ENCODE measurements around the gene MMP28.

The MMP28 gene

GRCh38 chr17:35742896-35743477 lies 52.5 kb downstream of the MMP28 start:
- DNase-seq: no peak

GRCh38 chr17:35742496-35742895 lies 52.9 kb downstream of the MMP28 start:
- DNase-seq: no peak

GRCh38 chr17:35740997-35741931 lies 54.2 kb downstream of the MMP28 start:
- no peak for DNase-seq

DNA sequence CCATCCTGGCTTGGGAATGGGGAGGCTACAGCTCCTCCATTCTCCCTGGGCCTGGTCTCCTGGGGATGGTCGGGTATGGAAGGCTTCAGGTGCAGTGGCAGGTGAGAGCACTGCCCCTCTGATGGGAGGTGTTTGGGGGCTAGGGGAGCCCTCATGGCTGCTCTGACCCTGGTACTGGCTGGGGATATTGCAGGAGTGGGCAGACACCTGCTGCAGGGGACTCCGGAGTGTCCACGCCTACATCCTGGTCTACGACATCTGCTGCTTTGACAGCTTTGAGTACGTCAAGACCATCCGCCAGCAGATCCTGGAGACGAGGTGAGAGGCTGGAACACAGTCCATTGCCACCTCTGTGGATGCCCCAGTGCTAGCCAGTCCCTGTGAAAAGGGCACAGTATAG lies 55.2 kb downstream of the MMP28 start:
- DNase-seq: no peak

DNA sequence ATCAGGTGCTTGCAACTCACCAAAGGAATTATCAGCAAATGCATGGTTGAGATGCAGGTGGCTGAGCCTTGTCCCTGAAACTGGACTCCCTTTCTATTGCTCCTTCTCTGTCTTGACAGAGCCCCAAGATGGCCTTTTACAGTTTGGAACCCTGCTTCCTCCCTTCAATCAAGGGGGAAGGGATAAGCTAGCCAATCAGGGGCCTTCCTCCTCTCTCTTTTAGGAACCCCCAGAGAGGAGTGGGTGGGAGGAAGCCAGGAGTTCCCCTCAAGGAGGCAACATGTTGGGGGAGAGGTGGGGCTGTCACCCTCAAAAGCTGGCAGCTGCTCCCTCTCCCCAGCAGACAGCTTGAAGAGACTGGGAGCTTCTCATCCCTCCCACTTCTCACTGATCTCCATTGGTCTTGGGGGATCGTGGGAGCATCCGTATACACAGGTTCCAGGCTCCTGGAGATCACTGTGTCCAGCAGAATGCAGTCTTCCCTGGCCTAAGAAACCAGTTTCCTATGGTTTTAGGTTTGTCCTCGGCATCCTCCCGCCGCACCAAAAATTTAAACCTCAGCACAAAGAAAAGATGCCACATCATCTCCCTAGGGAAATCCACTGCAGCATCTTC lies 56.8 kb downstream of the MMP28 start:
- no peak for DNase-seq

DNA sequence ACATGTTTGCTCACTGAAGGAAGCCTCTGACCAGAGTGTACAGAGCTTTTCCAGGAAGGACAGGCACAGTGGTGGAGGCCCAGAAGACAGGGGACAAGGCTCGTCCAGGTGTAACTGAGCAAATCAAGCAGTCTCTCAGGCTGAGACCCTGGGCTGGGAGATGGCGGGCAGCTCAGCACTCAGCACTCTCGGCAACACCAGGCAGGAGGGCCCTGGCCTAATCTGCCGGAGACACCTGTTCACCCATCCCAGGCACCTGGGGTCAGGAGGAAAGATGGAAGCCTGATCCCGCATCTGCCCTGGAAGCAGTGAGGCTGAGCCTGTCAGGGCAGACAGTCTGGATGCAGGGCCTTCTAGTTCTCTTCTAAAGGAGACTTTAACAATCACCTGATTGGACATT lies 59.2 kb downstream of the MMP28 start:
- no peak for DNase-seq

DNA sequence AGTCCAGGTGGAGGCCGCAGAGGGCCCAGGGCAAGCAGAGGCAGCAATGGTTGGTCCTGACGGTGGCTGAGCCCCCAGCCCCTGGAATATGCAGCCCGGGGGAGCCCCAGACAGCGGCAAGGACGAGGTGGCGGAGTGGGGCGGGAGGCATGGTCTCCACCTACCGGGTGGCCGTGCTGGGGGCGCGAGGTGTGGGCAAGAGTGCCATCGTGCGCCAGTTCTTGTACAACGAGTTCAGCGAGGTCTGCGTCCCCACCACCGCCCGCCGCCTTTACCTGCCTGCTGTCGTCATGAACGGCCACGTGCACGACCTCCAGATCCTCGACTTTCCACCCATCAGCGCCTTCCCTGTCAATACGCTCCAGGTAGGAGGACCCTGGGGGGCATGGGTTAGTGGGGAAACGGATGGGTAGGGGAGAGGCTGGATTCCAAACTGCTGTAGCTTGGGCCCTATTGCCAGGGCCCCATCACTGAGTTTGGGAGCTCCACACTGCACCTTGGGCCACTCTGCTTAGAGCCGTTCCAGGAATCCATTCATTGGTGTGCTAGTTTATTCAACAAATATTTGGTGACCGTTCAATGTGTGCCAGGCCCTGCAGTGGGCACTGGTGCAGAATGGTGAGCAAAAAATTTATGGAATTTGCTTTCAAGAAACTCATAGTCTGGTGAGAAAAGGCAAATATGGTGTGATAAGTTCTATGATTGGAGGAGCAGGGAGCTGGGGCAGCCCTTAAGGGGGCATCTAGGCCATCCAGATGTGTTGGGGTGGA lies 60.2 kb downstream of the MMP28 start:
- DNase-seq: no peak

DNA sequence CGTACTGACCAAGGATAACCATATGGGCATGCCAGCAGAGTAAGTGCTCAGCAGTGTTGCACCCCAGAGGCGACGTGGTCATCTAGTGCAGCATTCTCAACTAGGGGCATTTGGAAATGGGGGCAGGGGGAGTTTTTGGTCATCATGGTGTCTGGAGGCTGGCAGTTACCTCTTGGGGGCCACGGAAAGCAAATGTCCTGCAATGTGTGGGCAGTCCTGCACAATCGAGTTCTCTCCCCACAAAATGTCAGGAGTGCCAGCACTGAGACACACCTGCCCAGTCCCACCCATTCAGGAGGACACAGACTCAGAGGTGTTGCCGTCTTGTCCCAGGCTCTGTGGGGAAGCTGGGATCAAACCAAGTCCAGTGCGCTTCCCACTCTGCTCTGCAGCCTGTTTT lies 61.0 kb downstream of the MMP28 start:
- DNase-seq: no peak

GRCh38 chr17:35733366-35733765 lies 62.1 kb downstream of the MMP28 start:
- no peak for DNase-seq

- no peak for DNase-seq
Observed at GRCh38 chr17:35732806-35733136, 62.7 kb downstream of the MMP28 start.

DNA sequence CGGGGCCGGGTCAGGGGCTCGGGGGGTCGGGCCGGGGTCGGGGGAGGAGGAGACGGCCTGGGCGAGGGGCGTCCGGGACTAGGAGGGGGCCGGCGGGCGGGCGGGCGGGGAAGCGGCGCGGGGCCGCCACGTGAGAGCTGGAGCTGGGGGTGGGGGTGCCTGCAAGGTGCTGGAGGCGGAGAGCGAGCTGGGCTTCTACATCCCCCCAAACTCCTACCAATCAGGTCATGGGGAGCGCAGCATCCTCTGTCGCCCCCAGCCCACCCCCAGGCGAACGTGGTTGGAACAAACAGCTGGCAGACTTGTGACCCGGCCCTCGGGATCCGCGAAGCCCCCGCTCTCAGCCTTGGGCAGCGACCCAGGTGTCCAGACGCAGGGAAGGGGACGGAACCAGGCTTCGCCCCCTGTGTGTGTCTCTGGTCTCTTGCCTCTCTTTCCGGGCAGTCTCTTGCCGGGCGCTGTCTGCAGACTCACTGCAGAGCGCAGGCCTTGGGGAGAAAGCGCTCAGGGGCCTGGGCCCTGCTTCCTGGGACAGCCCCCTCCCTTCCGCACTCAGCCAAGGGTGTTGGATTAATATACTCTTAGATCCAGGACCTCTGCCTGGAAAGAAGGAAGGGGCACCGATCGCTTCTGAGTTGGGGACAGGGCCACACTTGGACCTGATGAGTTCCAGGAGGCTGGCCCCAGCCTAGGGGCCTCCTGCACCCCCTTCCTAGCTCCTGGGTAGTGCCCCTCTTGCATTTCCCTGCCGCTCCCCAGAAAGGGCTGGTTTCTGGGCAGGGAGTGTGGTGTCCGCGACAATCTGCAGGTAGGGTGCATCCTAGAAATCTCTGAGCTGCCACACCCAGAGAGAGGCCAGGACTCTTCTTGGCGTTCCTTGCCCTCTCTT lies 63.3 kb downstream of the MMP28 start:
- DNase-seq: no peak

DNA sequence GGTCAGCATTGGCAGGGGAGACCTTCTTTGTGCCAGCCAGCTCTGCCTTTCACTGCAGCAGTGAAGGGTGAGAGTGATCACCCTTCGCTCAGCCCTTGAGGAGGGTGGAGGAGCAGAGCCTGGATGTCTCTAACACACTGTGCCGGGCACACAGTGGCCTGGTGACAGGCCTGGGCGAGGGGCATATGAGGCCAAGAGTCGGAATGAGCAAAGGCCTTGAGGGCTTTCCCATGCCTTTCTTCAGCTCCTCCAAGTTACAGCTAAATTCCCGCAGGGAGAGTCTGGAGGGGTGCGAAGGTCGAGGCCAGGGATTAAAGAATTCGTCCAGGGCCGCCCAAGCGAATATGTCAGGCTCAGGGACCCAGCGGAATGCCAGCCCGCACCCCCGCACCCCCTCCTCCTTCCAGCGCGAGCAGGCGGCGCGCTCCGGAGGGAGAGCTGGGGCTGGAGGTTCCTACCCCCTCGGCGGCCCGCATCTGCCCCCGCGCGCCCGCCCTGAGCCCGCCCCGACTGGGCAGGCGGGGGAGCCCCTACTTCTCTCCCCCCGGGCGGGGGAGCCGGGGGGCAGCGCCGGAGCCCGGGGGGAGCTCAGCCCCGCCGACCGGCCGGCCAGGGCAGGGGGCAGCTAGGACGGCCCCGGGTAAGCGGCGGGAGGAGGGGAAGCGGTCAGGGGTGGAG lies 64.1 kb downstream of the MMP28 start, which contains the start of gene RASL10B:
TSS of gene RASL10B (plus strand) at position 401 of the 678 bp plus-strand sequence. CDS start 3,546 bp downstream, outside the sequence.
- DNase-seq: no peak

GRCh38 chr17:35730400-35731005 lies 64.9 kb downstream of the MMP28 start:
- no peak for DNase-seq

DNA sequence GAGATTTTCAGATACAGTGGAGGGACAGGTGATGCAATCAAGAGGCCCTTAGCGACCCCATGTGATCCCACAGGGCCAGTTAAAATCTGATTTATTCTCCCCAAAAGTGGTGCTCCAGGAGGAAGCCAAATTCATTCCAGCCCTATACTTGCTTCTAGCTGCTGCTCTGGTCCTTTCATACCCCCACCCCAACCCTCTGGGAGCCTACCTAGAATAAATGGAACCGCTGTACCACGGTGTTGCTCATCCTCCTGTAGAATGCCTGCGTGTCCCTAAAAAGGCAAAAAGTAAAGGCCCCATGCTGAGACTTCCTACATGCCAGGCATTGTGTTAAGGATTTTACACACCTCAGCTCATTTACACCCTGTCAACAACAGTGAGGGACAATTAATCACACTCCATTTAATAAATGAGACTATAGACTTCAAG lies 66.0 kb downstream of the MMP28 start:
- no peak for DNase-seq

GRCh38 chr17:35728551-35728950 lies 66.9 kb downstream of the MMP28 start:
- no peak for DNase-seq

GRCh38 chr17:35727635-35728034 lies 67.8 kb downstream of the MMP28 start:
- DNase-seq: no peak

DNA sequence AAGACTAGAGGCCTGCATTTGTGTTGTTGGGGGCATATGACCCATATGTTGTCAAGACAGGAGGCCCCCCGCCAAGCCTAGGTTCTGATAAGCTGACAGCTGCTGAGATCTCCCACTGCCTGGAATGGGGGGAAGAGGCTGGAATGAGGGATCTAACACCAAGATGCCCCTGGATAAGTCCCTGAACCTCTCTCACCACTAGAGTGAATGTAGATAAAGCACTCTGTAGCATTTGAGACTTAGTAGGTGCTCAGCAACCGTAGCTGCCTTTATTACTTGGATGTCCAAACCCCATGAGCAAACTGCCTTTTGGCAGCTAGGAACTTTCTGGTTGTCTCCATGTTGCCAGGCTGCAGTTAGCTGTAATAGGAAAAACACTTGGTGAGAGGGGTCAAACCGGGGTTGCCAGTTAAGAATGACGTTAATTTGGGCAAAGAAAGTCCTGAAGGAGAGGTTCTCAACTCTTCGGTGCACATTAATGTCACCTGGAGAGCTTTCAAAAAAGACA lies 68.4 kb downstream of the MMP28 start:
- no peak for DNase-seq

- DNase-seq: no peak
Observed at GRCh38 chr17:35726127-35726952, 69.1 kb downstream of the MMP28 start.

GRCh38 chr17:35725802-35726126 lies 69.7 kb downstream of the MMP28 start:
- no peak for DNase-seq

DNA sequence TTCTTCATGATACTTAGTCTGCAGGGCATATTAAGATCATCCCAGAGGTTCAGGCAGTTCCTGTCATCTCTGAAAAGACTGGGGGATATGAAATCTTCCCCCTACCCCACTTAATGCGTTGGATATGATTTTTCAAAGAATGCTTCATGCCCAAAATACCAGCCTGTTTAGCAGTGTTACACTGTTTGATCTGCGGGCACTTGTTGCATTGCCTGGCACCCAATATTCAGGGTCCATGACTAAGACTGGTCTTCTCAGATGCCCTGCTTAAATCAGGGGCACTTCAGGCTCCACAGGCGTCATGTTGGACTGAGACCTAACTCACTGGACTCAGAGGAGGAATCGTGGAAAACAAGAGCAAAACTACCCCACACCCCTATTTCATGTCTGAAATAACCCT lies 70.4 kb downstream of the MMP28 start:
- no peak for DNase-seq
